Thyroid gland (tissue), 4 donors: Measurements from ENCODE around the gene CDH4. TPM values are rescaled to one million over a fixed set of nuclear protein-coding genes. Genes with fewer than 3 reads are reported as not detected.

Source experiments
- DNase-seq, 2 donors: peaks; one replicate each; pipeline ENCODE4 v3.0.0-alpha.2; 2019
- H3K27ac ChIP-seq, 3 donors: fragments of 200-600 bp; sonication (generic); 1 replicate in 2 of 3; 2 replicates in 1 of 3; pipeline ENCODE4 v1.5.1; 2016 to 2019; ENCODE audit warnings: mild to moderate bottlenecking in 1 of 3, moderate library complexity in 1 of 3
- H3K27me3 ChIP-seq: fragments of 200-600 bp; sonication (generic); one replicate; pipeline ENCODE4 v1.5.1; 2019
- H3K36me3 ChIP-seq, 2 donors: fragments of 200-600 bp; sonication (generic); one replicate each; pipeline ENCODE4 v1.5.1; 2016 to 2019
- H3K4me1 ChIP-seq, 2 donors: fragments of 200-600 bp; sonication (generic); one replicate each; pipeline ENCODE4 v1.5.1; 2017 to 2019
- H3K4me3 ChIP-seq, 3 donors: fragments of 200-600 bp; sonication (generic); replicated peaks in 1 of 3; 1 replicate in 2 of 3; 2 replicates in 1 of 3; pipeline ENCODE4 v1.5.1; 2016; ENCODE audit warnings: mild to moderate bottlenecking in 1 of 3
- H3K9me3 ChIP-seq: fragments of 200-600 bp; sonication (generic); one replicate; pipeline ENCODE4 v1.5.1; 2017
- POLR2A ChIP-seq, 2 donors: fragments of 450-650 bp; IDR thresholded peaks; one replicate each; pipeline ENCODE4 v1.6.1; 2017; ENCODE audit warnings: antibody characterized with exemption in 2 of 2, mild to moderate bottlenecking in 2 of 2, moderate library complexity in 1 of 2
- WGBS, 2 donors: methylation state at CpG; one replicate each; pipeline ENCODE4 v1.1.5; 2017; 5-methylcytosine and 5-hydroxymethylcytosine counted together
- intact Hi-C: fragments of 100-400 bp; cut with DNase I; formaldehyde crosslinking; loops from one replicate; pipeline ENCODE4 v1.15.1; 2023
- total RNA-seq, 4 donors: library from RNA; depleted of rRNA; stranded (reverse); fragments of >200 nt; gene quantifications; one replicate each; pipeline ENCODE4 v1.2.3, GENCODE V29; 2016
- TF ChIP-seq, protein P1 (sequence below), 6 experiments: fragments of 200-600 bp in 3 of 6; fragments of 450-650 bp in 3 of 6; sonication (generic) in 3 of 6; IDR thresholded peaks; one replicate each; pipeline ENCODE4 v1.5.1; 2016 to 2019; ENCODE audit warnings: antibody characterized with exemption in 6 of 6, mild to moderate bottlenecking in 2 of 6, inconsistent platforms in 1 of 6, moderate library complexity in 1 of 6

Gene CDH4
- total RNA-seq, 4 donors from 2014 or later: 0.22 to 0.29 (median 0.29) TPM; not detected in 1

DNA sequence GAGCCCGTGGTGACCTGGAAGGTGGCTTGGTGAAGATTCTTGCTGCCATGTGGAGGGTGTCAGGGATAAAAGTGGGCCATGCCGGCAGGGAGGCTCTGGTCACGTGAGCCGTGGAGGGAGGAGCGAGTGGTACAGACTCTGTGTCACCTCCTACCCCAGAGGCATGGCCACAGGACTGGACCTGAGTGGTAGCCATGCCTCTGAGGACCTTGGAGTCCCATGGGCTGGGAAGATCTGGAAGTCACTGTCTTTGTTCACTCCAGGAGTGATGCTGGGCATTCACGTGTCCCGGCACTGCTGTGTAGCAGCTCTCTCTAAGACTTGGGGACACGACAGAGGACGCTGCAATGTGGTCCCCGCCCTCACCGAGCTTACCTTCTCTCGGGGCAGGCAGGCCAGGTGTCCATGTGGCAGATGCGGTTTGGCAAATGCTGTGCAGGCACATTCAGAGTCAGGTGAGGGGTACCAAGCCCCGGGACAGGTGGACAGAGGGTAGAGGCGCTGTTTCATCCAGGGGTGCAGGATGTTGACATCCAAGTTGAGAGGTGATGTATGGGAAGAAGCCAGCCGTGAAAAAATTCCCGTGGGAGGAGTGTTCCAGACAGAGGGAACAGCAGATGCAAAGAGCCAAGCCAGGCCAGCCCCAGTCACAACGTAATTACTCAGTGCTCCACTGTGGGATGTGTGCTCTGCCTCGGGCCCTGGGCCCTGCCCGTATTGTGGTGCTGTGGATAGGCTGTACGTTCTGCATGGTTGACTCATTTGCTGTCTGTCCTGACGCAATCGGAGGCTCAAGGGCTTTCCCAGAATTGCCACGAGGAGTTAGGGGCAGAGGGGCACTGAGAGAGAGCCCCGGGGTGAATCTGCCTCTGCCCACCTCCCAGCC lies 505.9 kb downstream of the CDH4 start:
- Histone ChIP-seq H3K36me3 (no peaks in the 10 kb centered on the region), H3K4me3 (no peak overlapping the region), H3K27me3 (no peaks in the 10 kb centered on the region), H3K9me3 (no peaks in the 10 kb centered on the region), H3K4me1 (no peaks in the 10 kb centered on the region), H3K27ac (no peak overlapping the region)
- TF ChIP-seq POLR2A (IDR thresholded peaks at IDR 0.05): no peak
- TF ChIP-seq, protein P1, sequence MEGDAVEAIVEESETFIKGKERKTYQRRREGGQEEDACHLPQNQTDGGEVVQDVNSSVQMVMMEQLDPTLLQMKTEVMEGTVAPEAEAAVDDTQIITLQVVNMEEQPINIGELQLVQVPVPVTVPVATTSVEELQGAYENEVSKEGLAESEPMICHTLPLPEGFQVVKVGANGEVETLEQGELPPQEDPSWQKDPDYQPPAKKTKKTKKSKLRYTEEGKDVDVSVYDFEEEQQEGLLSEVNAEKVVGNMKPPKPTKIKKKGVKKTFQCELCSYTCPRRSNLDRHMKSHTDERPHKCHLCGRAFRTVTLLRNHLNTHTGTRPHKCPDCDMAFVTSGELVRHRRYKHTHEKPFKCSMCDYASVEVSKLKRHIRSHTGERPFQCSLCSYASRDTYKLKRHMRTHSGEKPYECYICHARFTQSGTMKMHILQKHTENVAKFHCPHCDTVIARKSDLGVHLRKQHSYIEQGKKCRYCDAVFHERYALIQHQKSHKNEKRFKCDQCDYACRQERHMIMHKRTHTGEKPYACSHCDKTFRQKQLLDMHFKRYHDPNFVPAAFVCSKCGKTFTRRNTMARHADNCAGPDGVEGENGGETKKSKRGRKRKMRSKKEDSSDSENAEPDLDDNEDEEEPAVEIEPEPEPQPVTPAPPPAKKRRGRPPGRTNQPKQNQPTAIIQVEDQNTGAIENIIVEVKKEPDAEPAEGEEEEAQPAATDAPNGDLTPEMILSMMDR (IDR thresholded peaks at IDR 0.05): no peak
- DNase-seq: no peak
- intact Hi-C loops: no loop called here
- 71 to 82% methylated on average over 19 to 24 of the region's 25 CpGs for whole genome bisulfite sequencing, 2 donors

GRCh38 chr20:61758564-61759200 lies 506.6 kb downstream of the CDH4 start:
- no peak for DNase-seq
- TF ChIP-seq, protein P1 (IDR thresholded peaks at IDR 0.05): no peak
- 92 to 94% methylated on average over 17 to 21 of the region's 25 CpGs for whole genome bisulfite sequencing, 2 donors

DNA sequence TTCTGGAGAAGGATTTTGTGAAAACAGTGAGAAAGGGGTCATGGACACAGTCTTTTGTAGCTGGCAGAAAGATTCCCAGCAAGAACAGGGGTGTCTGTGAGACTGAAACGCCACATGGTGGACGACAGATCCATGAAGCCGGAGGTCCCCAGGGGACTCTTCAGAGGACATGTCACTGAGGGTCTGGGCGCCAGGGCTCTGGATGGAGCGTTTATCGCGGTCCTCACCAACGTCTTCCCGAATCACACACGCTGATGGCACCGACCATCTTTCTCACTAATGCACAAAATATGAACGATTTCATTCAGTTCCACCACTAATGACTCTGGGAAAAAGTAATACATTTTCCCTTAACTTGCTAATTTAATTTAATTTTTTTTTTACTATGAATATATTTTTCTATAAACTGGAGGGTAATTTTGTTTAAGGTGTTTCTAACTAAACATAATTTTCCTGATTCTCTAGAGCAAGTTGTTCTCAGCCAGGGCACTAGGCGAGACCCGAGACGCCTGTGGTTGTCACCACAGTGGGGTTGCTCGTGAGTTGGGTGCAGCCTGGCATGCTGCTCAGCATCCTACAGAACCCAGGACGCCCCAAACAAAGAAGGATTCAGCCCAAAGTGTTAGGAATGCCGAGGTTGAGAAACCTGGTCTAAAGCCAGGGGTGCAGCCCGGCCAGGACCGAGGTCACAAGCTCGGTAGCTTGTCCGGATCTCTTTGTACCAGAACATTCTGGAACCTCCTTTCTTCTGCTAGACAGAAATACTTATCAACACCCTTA lies 507.4 kb downstream of the CDH4 start:
- Histone ChIP-seq H3K9me3 (no peaks in the 10 kb centered on the region), H3K36me3 (no peaks in the 10 kb centered on the region), H3K4me1 (no peaks in the 10 kb centered on the region), H3K27ac (no peak overlapping the region), H3K4me3 (no peak overlapping the region), H3K27me3 (no peaks in the 10 kb centered on the region)
- no peak for DNase-seq
- no peak for TF ChIP-seq POLR2A (IDR thresholded peaks at IDR 0.05)
- TF ChIP-seq, protein P1 (IDR thresholded peaks at IDR 0.05): no peak
- 89% methylated on average over 21 to 22 of the region's 22 CpGs for WGBS, 2 donors
- intact Hi-C loops: no loop called here

More at GRCh38 chr20:61758564-61759200, 506.6 kb downstream of the CDH4 start:
- Histone ChIP-seq H3K9me3 (no peaks in the 10 kb centered on the region), H3K36me3 (no peaks in the 10 kb centered on the region), H3K4me1 (no peaks in the 10 kb centered on the region), H3K27ac (no peak overlapping the region), H3K4me3 (no peak overlapping the region), H3K27me3 (no peaks in the 10 kb centered on the region)
- intact Hi-C loops: no loop called here

DNA sequence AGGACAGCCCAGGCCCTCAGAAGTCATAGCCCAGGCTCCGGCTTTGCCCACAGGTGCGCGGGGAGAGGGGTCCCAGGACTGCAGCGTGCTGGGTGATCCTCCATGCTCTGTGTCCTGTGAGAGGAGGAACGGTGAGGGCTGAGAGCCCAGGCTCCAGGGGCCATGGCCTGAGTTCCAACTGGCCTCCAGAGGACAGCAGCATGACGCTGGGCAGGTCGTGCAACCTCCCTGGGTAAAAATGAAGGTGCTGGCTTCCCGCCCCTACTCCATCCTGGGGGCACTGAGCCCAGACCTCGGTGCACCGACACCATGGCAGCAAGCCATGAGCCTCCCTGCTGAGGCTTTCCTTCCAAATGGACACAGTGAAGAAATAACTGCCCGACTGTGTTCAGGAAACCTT lies 508.3 kb downstream of the CDH4 start:
- Histone ChIP-seq H3K36me3 (no peaks in the 10 kb centered on the region), H3K9me3 (no peaks in the 10 kb centered on the region), H3K27me3 (no peaks in the 10 kb centered on the region), H3K4me3 (no peak overlapping the region), H3K27ac (no peak overlapping the region), H3K4me1 (no peaks in the 10 kb centered on the region)
- TF ChIP-seq POLR2A (IDR thresholded peaks at IDR 0.05): no peak
- TF ChIP-seq, protein P1 (IDR thresholded peaks at IDR 0.05): no peak
- intact Hi-C loops: no loop called here
- WGBS, 2 donors: 70 to 78% methylated on average over 9 to 11 of the region's 11 CpGs
- no peak for DNase-seq
